DND-41 (cell line): ENCODE results near the gene PSME2.
A peak's percentile ranks its signal among the peaks of the same experiment; 100 is the strongest.

Experiments used
- EZH2 ChIP-seq: IDR thresholded peaks from 3 replicates; pipeline ENCODE4 v1.6.1; 2012; ENCODE audit warnings: borderline replicate concordance, low read depth, mild to moderate bottlenecking, moderate library complexity, low read length, inconsistent platforms; ENCODE audit not compliant: severe bottlenecking
- TF ChIP-seq, protein P1 (sequence below): IDR thresholded peaks from 2 replicates; pipeline ENCODE4 v1.5.1; 2012; ENCODE audit warnings: borderline replicate concordance, low read length, moderate library complexity, mild to moderate bottlenecking; ENCODE audit not compliant: poor library complexity, severe bottlenecking; ENCODE audit errors: extremely low read depth

DNA sequence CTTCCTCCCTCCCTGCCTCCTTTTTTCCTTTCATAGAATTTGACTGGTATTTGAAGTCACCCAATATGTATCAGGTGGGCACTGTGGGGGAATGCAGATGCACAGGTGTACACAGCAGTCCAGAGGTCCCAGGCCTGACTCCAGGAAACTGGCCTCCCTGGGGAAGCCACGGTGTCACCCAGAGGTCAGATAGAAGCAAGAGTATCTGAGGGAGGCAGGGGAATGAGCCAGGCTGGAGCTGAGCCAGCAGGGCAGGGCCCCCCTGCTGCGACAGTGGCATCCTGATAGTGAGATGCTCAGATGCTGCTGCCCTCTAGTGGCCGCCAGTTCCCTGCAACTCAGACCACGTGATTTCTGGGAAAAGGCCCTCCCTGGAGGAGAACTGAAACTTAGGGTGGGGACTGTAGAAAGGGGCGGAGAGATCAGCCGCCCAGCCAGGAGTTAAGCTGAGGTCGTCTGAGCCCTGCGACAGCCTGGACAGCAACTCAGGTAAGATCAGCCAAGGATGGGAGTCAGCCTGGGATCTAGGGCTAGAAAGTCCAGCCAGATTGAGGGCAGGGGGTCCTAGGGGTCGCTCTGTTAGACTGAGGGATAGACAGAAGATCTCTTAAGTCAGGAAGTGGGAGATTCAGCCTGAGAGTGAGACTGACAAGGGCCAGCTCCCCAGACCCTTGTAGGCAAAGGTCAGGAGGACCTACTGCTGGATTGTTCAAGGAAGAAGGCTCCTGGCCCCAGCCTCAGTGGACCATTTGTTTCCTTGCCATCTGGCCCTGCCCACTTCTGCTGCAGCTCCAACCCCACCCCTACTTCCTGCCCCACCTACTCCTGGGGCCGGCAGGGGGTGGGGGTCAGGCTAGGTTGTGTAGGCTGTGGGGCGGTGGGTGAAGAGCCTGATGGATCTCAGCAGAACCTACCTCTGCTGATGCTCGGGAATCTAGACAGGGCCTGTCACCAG, 14.7 kb upstream of the PSME2 start, which contains the start of gene IRF9:
- TF ChIP-seq, protein P1, sequence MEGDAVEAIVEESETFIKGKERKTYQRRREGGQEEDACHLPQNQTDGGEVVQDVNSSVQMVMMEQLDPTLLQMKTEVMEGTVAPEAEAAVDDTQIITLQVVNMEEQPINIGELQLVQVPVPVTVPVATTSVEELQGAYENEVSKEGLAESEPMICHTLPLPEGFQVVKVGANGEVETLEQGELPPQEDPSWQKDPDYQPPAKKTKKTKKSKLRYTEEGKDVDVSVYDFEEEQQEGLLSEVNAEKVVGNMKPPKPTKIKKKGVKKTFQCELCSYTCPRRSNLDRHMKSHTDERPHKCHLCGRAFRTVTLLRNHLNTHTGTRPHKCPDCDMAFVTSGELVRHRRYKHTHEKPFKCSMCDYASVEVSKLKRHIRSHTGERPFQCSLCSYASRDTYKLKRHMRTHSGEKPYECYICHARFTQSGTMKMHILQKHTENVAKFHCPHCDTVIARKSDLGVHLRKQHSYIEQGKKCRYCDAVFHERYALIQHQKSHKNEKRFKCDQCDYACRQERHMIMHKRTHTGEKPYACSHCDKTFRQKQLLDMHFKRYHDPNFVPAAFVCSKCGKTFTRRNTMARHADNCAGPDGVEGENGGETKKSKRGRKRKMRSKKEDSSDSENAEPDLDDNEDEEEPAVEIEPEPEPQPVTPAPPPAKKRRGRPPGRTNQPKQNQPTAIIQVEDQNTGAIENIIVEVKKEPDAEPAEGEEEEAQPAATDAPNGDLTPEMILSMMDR: peak; percentile 100
- TF ChIP-seq EZH2: no peak
